K562 (cell line): ENCODE data around the gene SPINT3. TPM values are rescaled to one million over a fixed set of nuclear protein-coding genes. Genes with fewer than 3 reads are reported as not detected.

Experiments used
- ATAC-seq: fragments of 200-7000 bp; cut with Tn5 transposase; 3 replicates; pipeline ENCODE4 v1.9.1; 2020; ENCODE audit warnings: moderate library complexity
- BruUV-seq: library from RNA; stranded (reverse); fragments of 400-500 nt; replicated peaks from 2 replicates; lab custom pipeline; 2021; lab: Mats Ljungman, UMichigan
- CTCF ChIA-PET: fragments of 300-600 bp; formaldehyde crosslinking; extraction: SDS; loops from one replicate; lab custom pipeline; 2021; ENCODE audit warnings: low intra/inter-chr PET ratio; lab: Yijun Ruan, JAX
- POLR2A ChIA-PET: fragments of 300-600, 350-650 bp; sonication (Branson Sonifier 250); formaldehyde crosslinking; extraction: SDS; loops from one replicate; lab custom pipeline; 2021; ENCODE audit warnings: antibody characterized with exemption, inconsistent platforms; lab: Yijun Ruan, JAX
- DNase-seq, 4 experiments: peaks; one replicate each; pipeline versions ENCODE4 v3.0.0 to v3.0.0-alpha.2; 2011 to 2018; ENCODE audit warnings: low spot score in 3 of 4, mixed read lengths in 3 of 4; ENCODE audit errors: extremely low read depth in 1 of 4
- FAIRE-seq: peaks from 2 replicates; lab custom pipeline; 2011; peaks lifted over from hg19 to GRCh38; lab: Jason Lieb, UNC
- H2AFZ ChIP-seq: 2 replicates; pipeline ENCODE4 v1.6.0; 2011; ENCODE audit warnings: low read depth, low read length, control low read depth, inconsistent platforms
- H3K27ac ChIP-seq: fragments of 200-600 bp; 3 replicates; pipeline ENCODE4 v1.8.0; 2011; ENCODE audit warnings: low read depth, mild to moderate bottlenecking, control low read depth, inconsistent platforms, low read length, moderate library complexity, mixed read lengths; ENCODE audit errors: extremely low read depth
- H3K27me3 ChIP-seq, 2 experiments: fragments of 300-600 bp in 1 of 2; 2 replicates in 1 of 2; 3 replicates in 1 of 2; pipeline versions ENCODE4 v1.6.0 to v1.8.0; 2011; ENCODE audit warnings: inconsistent platforms in 2 of 2, low read length in 2 of 2, mild to moderate bottlenecking in 1 of 2, mixed read lengths in 1 of 2, moderate library complexity in 1 of 2; ENCODE audit not compliant: control insufficient read depth in 2 of 2, insufficient read depth in 2 of 2
- H3K36me3 ChIP-seq: fragments of 300-600 bp; 3 replicates; pipeline ENCODE4 v1.8.0; 2011; ENCODE audit warnings: mild to moderate bottlenecking, low read length, inconsistent platforms; ENCODE audit not compliant: control insufficient read depth, insufficient read depth
- H3K4me1 ChIP-seq, 2 experiments: fragments of 200-600 bp in 1 of 2; replicated peaks in 1 of 2; 2 replicates in 1 of 2; 3 replicates in 1 of 2; pipeline versions ENCODE4 v1.5.1 to v1.8.0; 2011; ENCODE audit warnings: inconsistent platforms in 2 of 2, low read length in 2 of 2, mild to moderate bottlenecking in 1 of 2, mixed read lengths in 1 of 2, moderate library complexity in 1 of 2; ENCODE audit not compliant: control insufficient read depth in 2 of 2, insufficient read depth in 2 of 2
- H3K4me2 ChIP-seq: 2 replicates; pipeline ENCODE4 v1.6.1; 2011; ENCODE audit warnings: low read length, control low read depth, inconsistent platforms, mixed read lengths; ENCODE audit not compliant: insufficient read depth
- H3K4me3 ChIP-seq: fragments of 200-600 bp; sonication (generic), shearing (Covaris generic); 2 replicates; pipeline ENCODE4 v1.5.1; 2016; ENCODE audit warnings: control low read depth, inconsistent platforms
- H3K79me2 ChIP-seq: fragments of 200-600 bp; 3 replicates; pipeline ENCODE4 v1.8.0; 2011; ENCODE audit warnings: low read length, inconsistent platforms; ENCODE audit not compliant: control insufficient read depth, insufficient read depth
- H3K9ac ChIP-seq, 2 experiments: 2 replicates each; pipeline versions ENCODE4 v1.6.0 to v1.6.1; 2011; ENCODE audit warnings: low read depth in 2 of 2, low read length in 2 of 2, control low read depth in 1 of 2, inconsistent platforms in 1 of 2, mild to moderate bottlenecking in 1 of 2, mixed read lengths in 1 of 2; ENCODE audit not compliant: insufficient read depth in 1 of 2
- H3K9me1 ChIP-seq: one replicate; pipeline ENCODE4 v1.6.0; 2011; ENCODE audit warnings: inconsistent platforms, mild to moderate bottlenecking, low read length, moderate library complexity; ENCODE audit not compliant: control insufficient read depth, insufficient read depth
- H3K9me3 ChIP-seq: replicated peaks from 2 replicates; pipeline ENCODE4 v1.5.1; 2011; ENCODE audit warnings: low read depth, low read length, inconsistent platforms; ENCODE audit not compliant: control insufficient read depth, insufficient read depth
- H4K20me1 ChIP-seq: replicated peaks from 2 replicates; pipeline ENCODE4 v1.6.1; 2011; ENCODE audit warnings: low read length, inconsistent platforms, mixed read lengths; ENCODE audit not compliant: control insufficient read depth, insufficient read depth
- CBX3 ChIP-seq, 2 experiments: IDR thresholded peaks; 1 replicate in 1 of 2; 2 replicates in 1 of 2; pipeline ENCODE4 v1.6.1; 2012; ENCODE audit warnings: inconsistent platforms in 2 of 2, low read length in 2 of 2, borderline replicate concordance in 1 of 2, control low read depth in 1 of 2
- EWSR1 ChIP-seq: fragments of 450-650 bp; IDR thresholded peaks from 2 replicates; pipeline ENCODE4 v1.6.1; 2018; ENCODE audit warnings: borderline replicate concordance, mild to moderate bottlenecking, low read depth, moderate library complexity; ENCODE audit not compliant: partially characterized antibody
- FIP1L1 ChIP-seq: fragments of 200-400 bp; formaldehyde crosslinking; IDR thresholded peaks from 2 replicates; pipeline ENCODE4 v1.6.1; 2018; ENCODE audit warnings: mild to moderate bottlenecking, low read depth, low read length; ENCODE audit not compliant: poor library complexity, severe bottlenecking
- SMARCA4 ChIP-seq: fragments of 450-650 bp; IDR thresholded peaks from 2 replicates; pipeline ENCODE4 v1.6.1; 2016
- TGIF2 ChIP-seq: sonication (generic); formaldehyde crosslinking; IDR thresholded peaks from 2 replicates; pipeline ENCODE4 v1.8.1; 2022; ENCODE audit warnings: mild to moderate bottlenecking, missing genetic modification reagents, moderate library complexity
- THRAP3 ChIP-seq: fragments of 450-650 bp; IDR thresholded peaks from 2 replicates; pipeline ENCODE4 v1.6.1; 2016; ENCODE audit warnings: mild to moderate bottlenecking, inconsistent platforms, borderline replicate concordance
- ZNF589 ChIP-seq: fragments of 200-800 bp; sonication (Bioruptor generic); IDR thresholded peaks from 2 replicates; pipeline ENCODE4 v1.6.1; 2016; ENCODE audit warnings: low read depth, missing genetic modification characterization, missing compliant biosample characterization
- ZNF766 ChIP-seq: fragments of 200-800 bp; sonication (Bioruptor generic); conservative IDR thresholded peaks from 2 replicates; pipeline ENCODE4 v1.6.1; 2016; ENCODE audit warnings: missing genetic modification characterization, missing compliant biosample characterization
- WGBS: fragments of 100-300 bp; shearing (Covaris generic); methylation state at CpG from one replicate; pipeline ENCODE4 v1.1.6; 2016; ENCODE audit warnings: low coverage, mixed read lengths; ENCODE audit not compliant: insufficient coverage; ENCODE audit errors: missing lambda C conversion rate; 5-methylcytosine and 5-hydroxymethylcytosine counted together
- in situ Hi-C: fragments of 300-500 bp; cut with MboI; formaldehyde crosslinking; loops from 4 replicates; pipeline ENCODE4 v1.15.0; 2018; ENCODE audit warnings: inconsistent platforms, mixed read lengths
- intact Hi-C: fragments of 100-400 bp; cut with micrococcal nuclease; formaldehyde crosslinking; loops from 2 replicates; pipeline ENCODE4 v1.14.2; 2022
- polyA plus RNA-seq, 8 experiments: library from polyadenylated mRNA; depleted of rRNA in 4 of 8; stranded (reverse) in 5 of 8; unstranded in 3 of 8; fragments of >200 nt; fragmentation: Nextera tagmentation in 2 of 8; fragmentation: Illumina TruSeq in 1 of 8; extraction: Ambion mirVana in 2 of 8; extraction: Trizol in 1 of 8; gene quantifications; 2 replicates each; pipeline versions ENCODE4 v1.2.1 to v1.2.3, GENCODE V29; 2011 to 2014; ENCODE audit warnings: inconsistent platforms in 1 of 8, missing spikeins in 1 of 8
- total RNA-seq, 7 experiments: library from RNA; depleted of rRNA in 6 of 7; stranded (reverse); fragments of >200 nt in 6 of 7; fragmentation: Illumina TruSeq in 2 of 7; extraction: Trizol in 2 of 7; gene quantifications; 2 replicates each; pipeline versions ENCODE4 v1.2.1 to v1.2.3, GENCODE V29; 2011 to 2021; ENCODE audit warnings: low replicate concordance in 1 of 7
- TF ChIP-seq, protein P1 (sequence below): fragments of 450-650 bp; formaldehyde crosslinking; IDR thresholded peaks from 2 replicates; pipeline ENCODE4 v1.4.0; 2022; ENCODE audit warnings: mild to moderate bottlenecking, moderate library complexity
- TF ChIP-seq, protein P2 (sequence below): fragments of 200-800 bp; sonication (Bioruptor generic); IDR thresholded peaks from 2 replicates; pipeline ENCODE4 v1.6.1; 2017; ENCODE audit warnings: missing genetic modification characterization, missing compliant biosample characterization

SPINT3 gene
- total and polyA plus RNA-seq, 9 of the 15 experiments (the other 6 are each of a cell fraction or from before 2014, with no cell fraction given), result not detected

DNA sequence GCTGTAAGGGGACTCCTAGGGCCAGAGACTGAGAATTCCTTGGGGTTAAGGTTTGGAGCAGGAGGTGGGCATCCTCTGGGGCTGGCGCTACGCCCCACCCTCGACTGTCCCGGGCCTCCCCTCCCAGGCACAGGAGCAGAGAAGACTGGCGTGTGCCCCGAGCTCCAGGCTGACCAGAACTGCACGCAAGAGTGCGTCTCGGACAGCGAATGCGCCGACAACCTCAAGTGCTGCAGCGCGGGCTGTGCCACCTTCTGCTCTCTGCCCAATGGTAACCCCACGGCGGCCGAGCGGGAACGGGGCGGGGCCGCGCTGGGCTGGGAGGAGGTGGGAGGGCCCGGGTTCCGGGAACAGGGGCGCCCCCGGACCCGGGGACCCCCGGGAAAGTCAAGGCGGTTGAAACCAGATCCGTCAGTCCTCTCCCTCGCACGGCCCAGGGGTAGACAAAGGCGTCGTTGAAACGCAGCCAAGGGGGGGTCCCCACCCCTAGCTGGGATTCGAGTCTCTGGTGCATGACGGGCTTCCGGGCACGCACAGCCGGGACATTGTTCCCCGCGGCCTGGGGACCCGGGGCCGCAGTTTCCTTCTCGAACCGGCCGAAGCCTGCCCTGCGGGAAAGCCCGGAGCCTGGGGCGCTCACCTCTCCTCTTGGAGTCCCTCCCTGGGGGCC lies 45.0 kb downstream of the SPINT3 start:
- Histone ChIP-seq H3K9ac (no peak overlapping the region), H3K9me1 (no peaks in the 10 kb centered on the region), H3K4me2 (no peak overlapping the region), H3K27ac (no peak overlapping the region), H3K27me3 (peaks cover 26 to 35% of the 10 kb centered on the region in 2 experiments; a peak in 4 of 5 replicates), H3K79me2 (no peaks in the 10 kb centered on the region), H3K9me3 (no peaks in the 10 kb centered on the region)
- in situ Hi-C loops, result no loop called here
- WGBS, result 8% methylated on average over 27 of the region's 50 CpGs
- FAIRE-seq (no peak), DNase-seq (no peak)
- POLR2A ChIA-PET, result interaction anchor here (0.6 to 0.7 kb wide), 3 partner anchors 11 to 126 kb away, joined by 3 read pairs; no protein-coding TSS in a partner anchor
- TF ChIP-seq THRAP3, result no peak
- TF ChIP-seq, all 486 proteins: peak for 0
- H3K4me3 ChIP-seq, result no peak overlapping the region
- no peak overlapping the region for H2AFZ ChIP-seq
- no TSS peak for BruUV-seq
- ATAC-seq, result peak; percentile 32
- 0 out of 2 replicates have a peak, but pooled peaks cover 3% of the 10 kb centered on the region for H4K20me1 ChIP-seq
- intact Hi-C loops, result no loop called here
- peaks cover 0 to 16% of the 10 kb centered on the region in 2 experiments; a peak in 2 of 5 replicates for H3K4me1 ChIP-seq
- no peaks in the 10 kb centered on the region for H3K36me3 ChIP-seq
- CTCF ChIA-PET, result no interaction called here

DNA sequence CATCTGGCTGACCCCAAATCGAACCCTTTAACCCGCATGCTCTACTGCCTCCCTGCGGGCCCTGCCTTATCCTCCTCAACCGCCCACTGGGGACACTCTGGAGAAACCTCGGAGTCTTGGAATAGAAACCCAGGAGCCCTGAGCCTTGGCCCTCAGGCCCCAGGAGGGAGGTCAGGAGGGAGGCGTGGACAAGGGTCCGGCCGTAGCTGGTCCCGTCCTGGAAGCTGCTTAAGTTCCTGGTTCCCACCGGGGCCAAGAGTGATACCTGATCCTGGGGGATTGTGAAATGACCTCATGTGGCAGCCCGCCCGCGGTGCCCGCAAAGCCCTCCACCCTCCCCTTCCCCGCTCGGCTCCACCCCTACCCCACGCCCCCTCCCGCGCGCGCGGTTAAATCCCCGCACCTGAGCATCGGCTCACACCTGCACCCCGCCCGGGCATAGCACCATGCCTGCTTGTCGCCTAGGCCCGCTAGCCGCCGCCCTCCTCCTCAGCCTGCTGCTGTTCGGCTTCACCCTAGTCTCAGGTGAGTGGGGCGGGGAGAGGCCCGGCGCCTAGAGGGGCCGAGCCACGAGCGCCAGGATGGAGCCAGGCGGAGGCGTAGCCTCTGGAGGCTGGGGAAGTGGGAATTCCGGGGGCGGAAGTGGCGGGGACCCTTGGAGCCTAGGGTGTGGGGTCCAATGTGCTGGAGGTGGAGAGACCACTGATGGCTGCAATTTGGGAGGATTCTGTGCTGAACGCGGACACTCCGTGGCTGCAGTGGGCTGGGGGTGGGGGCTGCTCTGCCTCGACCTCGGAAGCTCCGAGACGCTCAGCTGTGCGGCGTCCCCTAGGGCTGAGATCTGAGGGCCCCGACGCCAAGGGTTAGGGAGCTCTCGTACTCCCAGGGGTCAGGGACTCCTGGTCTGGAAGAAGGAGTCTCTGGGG lies 45.8 kb downstream of the SPINT3 start, which contains the start of gene WFDC2:
Gene WFDC2, plus strand, starts transcription at position 418 of the 926 bp plus-strand sequence. Its CDS starts 29 bp downstream, at position 447.
- Histone ChIP-seq H3K9me1 (peaks cover 2% of the 10 kb centered on the region), H3K4me3 (no peak within 1 kb of the TSS), H4K20me1 (0 out of 2 replicates have a peak, but pooled peaks cover 3% of the 10 kb centered on the region), H3K9ac (no peak within 1 kb of the TSS), H2AFZ (no peak within 1 kb of the TSS), H3K4me1 (peaks cover 0 to 16% of the 10 kb centered on the region in 2 experiments; a peak in 2 of 5 replicates), H3K27ac (no peak within 1 kb of the TSS), H3K27me3 (peaks cover 26 to 35% of the 10 kb centered on the region in 2 experiments; a peak in 4 of 5 replicates), H3K4me2 (no peak within 1 kb of the TSS), H3K36me3 (no peaks in the 10 kb centered on the region), H3K9me3 (no peaks in the 10 kb centered on the region), H3K79me2 (no peaks in the 10 kb centered on the region)
- ChIA-PET CTCF (no interaction called here), POLR2A (interaction anchor here (0.7 kb wide), 2 partner anchors 12 to 20 kb away, joined by 3 read pairs; no protein-coding TSS in a partner anchor)
- 11% methylated on average over 33 of the region's 54 CpGs for WGBS
- FAIRE-seq (no peak), DNase-seq (peak in 1 of 4 experiments; percentile 11), ATAC-seq (peak; percentile 78)
- BruUV-seq, result no TSS peak
- intact Hi-C loops, result no loop called here
- in situ Hi-C loops, result no loop called here
- TF ChIP-seq, protein P1, sequence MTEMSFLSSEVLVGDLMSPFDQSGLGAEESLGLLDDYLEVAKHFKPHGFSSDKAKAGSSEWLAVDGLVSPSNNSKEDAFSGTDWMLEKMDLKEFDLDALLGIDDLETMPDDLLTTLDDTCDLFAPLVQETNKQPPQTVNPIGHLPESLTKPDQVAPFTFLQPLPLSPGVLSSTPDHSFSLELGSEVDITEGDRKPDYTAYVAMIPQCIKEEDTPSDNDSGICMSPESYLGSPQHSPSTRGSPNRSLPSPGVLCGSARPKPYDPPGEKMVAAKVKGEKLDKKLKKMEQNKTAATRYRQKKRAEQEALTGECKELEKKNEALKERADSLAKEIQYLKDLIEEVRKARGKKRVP (CRISPR knock-in tag), result no peak
- TF ChIP-seq CBX3 (IDR thresholded peaks at IDR 0.05; ENCODE audit: borderline replicate concordance in 1 of 2, low read length in 2 of 2) (no peak), SMARCA4 (no peak), FIP1L1 (no peak), EWSR1 (no peak), TGIF2 (CRISPR knock-in tag) (no peak), ZNF766 (CRISPR knock-in tag) (no peak), ZNF589 (CRISPR knock-in tag) (no peak)
- TF ChIP-seq, protein P2, sequence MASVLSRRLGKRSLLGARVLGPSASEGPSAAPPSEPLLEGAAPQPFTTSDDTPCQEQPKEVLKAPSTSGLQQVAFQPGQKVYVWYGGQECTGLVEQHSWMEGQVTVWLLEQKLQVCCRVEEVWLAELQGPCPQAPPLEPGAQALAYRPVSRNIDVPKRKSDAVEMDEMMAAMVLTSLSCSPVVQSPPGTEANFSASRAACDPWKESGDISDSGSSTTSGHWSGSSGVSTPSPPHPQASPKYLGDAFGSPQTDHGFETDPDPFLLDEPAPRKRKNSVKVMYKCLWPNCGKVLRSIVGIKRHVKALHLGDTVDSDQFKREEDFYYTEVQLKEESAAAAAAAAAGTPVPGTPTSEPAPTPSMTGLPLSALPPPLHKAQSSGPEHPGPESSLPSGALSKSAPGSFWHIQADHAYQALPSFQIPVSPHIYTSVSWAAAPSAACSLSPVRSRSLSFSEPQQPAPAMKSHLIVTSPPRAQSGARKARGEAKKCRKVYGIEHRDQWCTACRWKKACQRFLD (CRISPR knock-in tag), result no peak
